GM12875 (cell line): ENCODE data around the gene PWWP2A.

ENCODE experiments used
- H3K4me3 ChIP-seq: one replicate; pipeline ENCODE4 v1.5.1; 2011; ENCODE audit warnings: low read depth, low read length, control low read depth
- TF ChIP-seq, protein P1 (sequence below): IDR thresholded peaks from 2 replicates; pipeline ENCODE4 v1.5.1; 2011; ENCODE audit warnings: low read depth, mild to moderate bottlenecking, control low read depth, inconsistent platforms, low read length, moderate library complexity, borderline replicate concordance; ENCODE audit not compliant: insufficient read depth

Gene PWWP2A

DNA sequence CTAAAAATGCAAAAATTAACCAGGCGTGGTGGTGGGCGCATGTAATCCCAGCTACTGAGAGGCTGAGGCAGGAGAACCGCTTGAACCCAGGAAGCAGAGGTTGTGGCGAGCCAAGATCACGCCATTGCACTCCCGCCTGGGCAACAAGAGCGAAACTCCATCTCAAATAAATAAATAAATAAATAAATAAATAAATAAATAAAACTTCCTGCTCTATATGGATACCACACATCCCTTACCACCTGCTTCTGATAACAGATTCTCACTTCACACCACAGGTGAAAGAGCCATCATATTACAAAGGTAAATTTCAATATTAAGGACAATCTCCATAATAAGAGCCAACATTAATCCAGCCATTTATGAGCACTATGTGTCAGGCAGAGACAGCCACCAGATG is 9.4 kb upstream of the PWWP2A start:
- H3K4me3 ChIP-seq: no peak overlapping the region
- TF ChIP-seq, protein P1, sequence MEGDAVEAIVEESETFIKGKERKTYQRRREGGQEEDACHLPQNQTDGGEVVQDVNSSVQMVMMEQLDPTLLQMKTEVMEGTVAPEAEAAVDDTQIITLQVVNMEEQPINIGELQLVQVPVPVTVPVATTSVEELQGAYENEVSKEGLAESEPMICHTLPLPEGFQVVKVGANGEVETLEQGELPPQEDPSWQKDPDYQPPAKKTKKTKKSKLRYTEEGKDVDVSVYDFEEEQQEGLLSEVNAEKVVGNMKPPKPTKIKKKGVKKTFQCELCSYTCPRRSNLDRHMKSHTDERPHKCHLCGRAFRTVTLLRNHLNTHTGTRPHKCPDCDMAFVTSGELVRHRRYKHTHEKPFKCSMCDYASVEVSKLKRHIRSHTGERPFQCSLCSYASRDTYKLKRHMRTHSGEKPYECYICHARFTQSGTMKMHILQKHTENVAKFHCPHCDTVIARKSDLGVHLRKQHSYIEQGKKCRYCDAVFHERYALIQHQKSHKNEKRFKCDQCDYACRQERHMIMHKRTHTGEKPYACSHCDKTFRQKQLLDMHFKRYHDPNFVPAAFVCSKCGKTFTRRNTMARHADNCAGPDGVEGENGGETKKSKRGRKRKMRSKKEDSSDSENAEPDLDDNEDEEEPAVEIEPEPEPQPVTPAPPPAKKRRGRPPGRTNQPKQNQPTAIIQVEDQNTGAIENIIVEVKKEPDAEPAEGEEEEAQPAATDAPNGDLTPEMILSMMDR: no peak

- H3K4me3 ChIP-seq: peak overlapping the region; percentile 7
- TF ChIP-seq, protein P1: no peak
Observed at GRCh38 chr5:160119905-160120266, 636 bp upstream of the PWWP2A start.

DNA sequence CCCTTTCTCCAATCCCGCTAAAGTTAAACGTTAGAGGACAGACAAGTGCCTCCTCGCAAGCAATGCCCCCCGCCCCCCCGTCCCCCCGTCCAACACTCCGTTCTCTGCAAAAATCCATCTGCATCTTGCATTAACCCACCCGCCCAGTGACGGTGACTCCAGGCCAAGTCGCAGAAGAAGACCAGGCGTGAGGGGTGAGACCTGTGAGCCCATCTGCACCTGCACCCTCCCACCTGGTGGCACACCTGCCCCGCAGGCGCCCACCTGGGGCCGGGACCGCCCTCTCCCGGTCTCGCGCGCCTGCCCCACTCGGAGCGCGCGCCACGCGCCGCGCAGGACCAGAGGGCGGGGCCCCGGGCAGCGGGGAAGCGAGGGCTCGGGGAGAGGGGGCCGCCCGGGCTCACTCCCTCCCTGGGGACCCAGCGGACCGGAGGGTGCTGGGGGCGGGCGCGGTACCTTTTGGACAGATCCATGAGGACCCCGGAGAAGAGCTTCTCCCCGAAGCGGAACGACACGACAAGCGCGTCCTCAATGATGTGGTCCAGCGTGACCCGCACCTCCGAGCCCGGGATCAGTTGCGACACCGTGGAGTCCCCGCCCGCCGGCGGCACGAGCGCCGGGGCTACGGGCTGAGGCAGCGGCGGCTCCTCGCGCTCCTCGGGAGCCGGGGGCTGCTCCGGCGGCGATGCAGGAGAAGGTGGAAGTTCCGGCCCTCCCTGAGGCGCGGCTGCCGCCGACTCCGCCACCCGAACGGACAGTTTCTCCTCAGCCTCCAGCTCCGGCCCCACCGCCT is 705 bp downstream of the PWWP2A start:
- TF ChIP-seq, protein P1: no peak
- peak overlapping the region; percentile 97 for H3K4me3 ChIP-seq

- no peak overlapping the region for H3K4me3 ChIP-seq
- TF ChIP-seq, protein P1: no peak
Observed at GRCh38 chr5:160116991-160117390, 2.3 kb downstream of the PWWP2A start.

GRCh38 chr5:160108124-160108523 is 11.1 kb downstream of the PWWP2A start:
- no peak overlapping the region for H3K4me3 ChIP-seq
- TF ChIP-seq, protein P1: no peak

- TF ChIP-seq, protein P1: no peak
- H3K4me3 ChIP-seq: peak overlapping the region; percentile 16
Observed at GRCh38 chr5:160105686-160106360, 13.4 kb downstream of the PWWP2A start.

DNA sequence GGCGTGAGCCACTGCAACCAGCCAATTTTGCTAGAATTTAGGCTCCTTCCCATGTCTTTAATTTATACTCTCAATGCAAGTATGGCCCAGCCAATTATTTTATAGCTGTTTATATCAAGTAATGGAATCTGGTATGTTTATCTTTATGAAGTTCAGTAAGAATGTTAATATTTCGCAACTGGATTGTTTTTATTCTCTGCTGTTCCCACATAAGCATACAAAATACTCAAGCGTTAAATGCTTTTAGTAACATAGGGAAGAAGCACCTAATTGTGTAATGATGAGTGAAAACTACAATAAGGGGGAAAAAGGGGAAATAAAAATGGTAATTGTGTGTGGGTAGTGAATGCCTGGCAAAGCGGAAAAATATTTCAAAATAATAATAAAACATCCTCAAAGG is 21.3 kb downstream of the PWWP2A start:
- no peak overlapping the region for H3K4me3 ChIP-seq
- TF ChIP-seq, protein P1: no peak
